GM19099 (cell line): ENCODE data around the gene ALOX15.

Experiments used
- POLR2A ChIP-seq: IDR thresholded peaks from 3 replicates; pipeline ENCODE4 v1.6.1; 2011; ENCODE audit warnings: low read depth; ENCODE audit not compliant: insufficient read length; ENCODE audit errors: extremely low read depth

ALOX15 gene

GRCh38 chr17:4664230-4664629 lies 22.8 kb upstream of the ALOX15 start:
- TF ChIP-seq POLR2A = no peak

- no peak for TF ChIP-seq POLR2A
Observed at GRCh38 chr17:4663711-4664110, 22.2 kb upstream of the ALOX15 start.

- TF ChIP-seq POLR2A = no peak
Observed at GRCh38 chr17:4658478-4659305, 17.2 kb upstream of the ALOX15 start.

DNA sequence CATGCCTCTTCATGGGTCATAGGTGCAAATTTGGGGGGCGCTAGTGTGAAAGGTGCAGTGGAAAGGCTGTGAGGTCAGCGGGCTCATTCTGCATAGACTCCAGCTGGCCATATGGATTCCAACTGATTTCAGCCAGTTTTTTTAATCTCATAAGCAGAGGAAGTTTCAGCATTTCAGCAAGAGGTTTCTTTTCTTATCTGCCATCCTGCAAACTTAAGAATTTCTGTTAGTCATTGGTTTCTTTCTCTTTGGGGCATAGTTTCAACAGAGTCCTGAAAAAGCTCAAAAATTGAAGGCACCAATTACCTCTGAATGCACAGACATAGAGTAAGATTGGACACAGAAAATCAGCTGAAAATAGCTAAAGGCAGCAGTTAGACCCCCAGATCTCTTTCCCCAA lies 16.2 kb upstream of the ALOX15 start:
- no peak for TF ChIP-seq POLR2A

DNA sequence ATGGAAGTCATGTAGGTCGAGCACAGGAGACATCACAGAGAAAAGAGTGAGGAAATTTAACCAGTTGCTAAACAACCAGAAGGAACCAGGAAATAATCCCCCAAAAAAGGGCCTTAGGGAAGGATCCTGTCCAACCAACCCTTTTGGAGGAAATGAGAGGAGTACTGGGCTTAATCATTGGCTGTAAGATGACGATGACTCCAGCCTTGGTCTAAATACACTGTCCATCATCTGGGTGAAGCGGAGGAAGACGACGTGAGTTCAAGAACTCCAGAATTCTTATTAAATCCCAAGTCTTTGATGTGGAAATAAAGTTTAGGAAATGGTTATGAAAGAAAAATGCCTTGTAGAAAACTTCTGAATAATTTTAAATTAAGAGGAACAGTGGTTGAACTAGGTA lies 11.5 kb upstream of the ALOX15 start:
- TF ChIP-seq POLR2A = no peak

GRCh38 chr17:4648741-4649140 lies 7.3 kb upstream of the ALOX15 start:
- no peak for TF ChIP-seq POLR2A

DNA sequence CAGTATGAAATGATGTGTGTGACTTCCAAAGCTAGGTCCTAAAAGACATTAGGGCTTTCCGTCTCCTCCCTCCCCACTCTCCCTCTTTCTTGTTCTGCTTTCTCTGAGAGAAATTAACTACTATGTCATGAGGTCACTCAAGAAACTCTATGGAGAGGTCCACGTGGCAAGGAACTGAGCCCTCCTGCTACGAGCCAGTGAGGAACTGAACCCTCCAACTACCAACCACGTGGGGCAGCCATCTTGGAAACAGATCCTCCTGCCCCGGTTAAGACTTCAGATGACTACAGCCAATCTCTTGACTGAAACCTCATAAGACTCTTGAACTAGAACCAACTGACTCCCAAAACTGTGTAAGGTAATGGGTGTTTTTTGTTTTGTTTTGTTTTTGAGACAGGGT lies 4.2 kb upstream of the ALOX15 start:
- no peak for TF ChIP-seq POLR2A

- no peak for TF ChIP-seq POLR2A
Observed at GRCh38 chr17:4643676-4644075, 2.2 kb upstream of the ALOX15 start.

- no peak for TF ChIP-seq POLR2A
Observed at GRCh38 chr17:4642286-4642685, 808 bp upstream of the ALOX15 start.

- no peak for TF ChIP-seq POLR2A
Observed at GRCh38 chr17:4636474-4637100, 4.9 kb downstream of the ALOX15 start.

GRCh38 chr17:4635823-4636375 lies 5.6 kb downstream of the ALOX15 start:
- TF ChIP-seq POLR2A = no peak

- no peak for TF ChIP-seq POLR2A
Observed at GRCh38 chr17:4634976-4635375, 6.5 kb downstream of the ALOX15 start.

DNA sequence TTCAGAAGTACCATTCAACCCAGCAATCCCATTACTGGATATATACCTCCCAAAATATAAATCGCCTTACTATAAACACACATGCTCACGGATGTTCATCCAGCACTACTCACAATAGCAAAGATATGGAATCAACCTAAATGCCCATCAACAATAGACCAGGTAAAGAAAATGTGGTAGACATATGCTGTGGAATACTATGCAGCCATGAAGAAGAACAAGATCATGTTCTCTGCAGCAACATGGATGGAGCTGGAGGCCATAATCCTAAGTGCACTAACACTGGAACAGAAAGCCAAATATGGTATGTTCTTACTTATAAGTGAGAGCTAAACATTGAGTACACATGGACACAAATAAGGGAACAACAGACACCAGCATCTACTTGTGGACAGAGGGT lies 7.8 kb downstream of the ALOX15 start:
- TF ChIP-seq POLR2A = no peak

DNA sequence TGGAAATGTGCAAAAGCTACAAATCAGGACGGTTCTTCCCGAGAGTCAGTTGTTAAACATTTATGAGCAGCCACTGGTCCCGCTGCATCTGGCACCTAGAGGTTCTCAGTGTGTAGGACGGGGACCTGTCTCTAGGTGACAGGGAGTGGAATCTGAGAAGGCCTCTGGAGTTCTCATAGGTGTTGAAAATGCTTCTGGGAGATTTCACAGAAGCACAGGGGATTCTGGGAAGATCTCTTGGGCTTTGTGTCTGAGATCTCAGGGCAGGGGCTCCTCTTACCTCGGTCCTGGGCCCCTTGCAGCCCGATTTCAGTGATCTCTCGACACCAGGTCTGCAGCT lies 8.9 kb downstream of the ALOX15 start:
- no peak for TF ChIP-seq POLR2A

DNA sequence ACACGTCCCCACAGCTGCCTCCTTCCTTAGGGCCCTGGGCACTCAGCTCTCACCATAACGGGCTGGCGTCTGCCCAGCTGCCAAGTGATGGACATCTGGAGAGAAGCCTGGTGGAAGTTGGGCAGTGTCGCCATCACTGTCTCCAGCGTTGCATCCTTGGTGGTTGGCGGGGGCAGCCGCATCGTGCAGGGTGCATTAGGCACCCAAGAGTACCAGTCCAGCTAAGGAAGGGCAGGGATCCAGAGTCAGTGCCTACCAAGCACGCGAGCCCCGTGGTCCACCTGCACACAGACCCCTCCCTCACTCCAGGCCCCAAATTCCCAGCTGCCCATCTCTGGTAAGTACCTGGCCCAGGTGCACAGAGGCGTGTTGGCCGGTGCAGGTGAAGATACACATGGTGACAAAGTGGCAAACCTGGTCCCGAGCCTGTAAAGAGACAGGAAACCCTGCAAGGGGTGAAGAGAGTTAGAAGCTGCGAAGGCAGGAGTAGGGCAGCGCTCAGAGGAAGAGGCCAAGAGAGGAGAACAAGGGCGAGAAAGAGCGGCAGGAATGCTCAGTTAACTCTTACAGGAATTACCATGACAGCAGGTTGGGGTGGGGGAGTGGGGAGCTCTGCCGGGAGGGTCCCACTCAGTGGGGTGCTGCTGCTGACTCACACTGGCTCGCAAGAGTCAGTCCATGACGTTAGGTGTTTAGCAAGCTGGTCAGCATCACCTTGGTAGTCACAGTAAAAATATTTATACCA lies 9.5 kb downstream of the ALOX15 start:
- TF ChIP-seq POLR2A = no peak

- TF ChIP-seq POLR2A = no peak
Observed at GRCh38 chr17:4631431-4631830, 10.0 kb downstream of the ALOX15 start.
